HepG2 (cell line): ENCODE measurements around the gene TMEM8B. TPM values are rescaled to one million over a fixed set of nuclear protein-coding genes. Genes with fewer than 3 reads are reported as not detected.

Source experiments
- BCL6 ChIP-seq: IDR thresholded peaks from 2 replicates; pipeline ENCODE4 v1.6.1; 2016; ENCODE audit warnings: missing genetic modification reagents, missing compliant biosample characterization
- FOSL2 ChIP-seq: sonication (generic); formaldehyde crosslinking; IDR thresholded peaks from 2 replicates; pipeline ENCODE4 v1.4.0; 2020; ENCODE audit warnings: missing genetic modification reagents
- GATAD1 ChIP-seq: IDR thresholded peaks from 2 replicates; pipeline ENCODE4 v1.6.1; 2016; ENCODE audit warnings: missing genetic modification reagents, missing compliant biosample characterization
- HES4 ChIP-seq: sonication (generic); formaldehyde crosslinking; IDR thresholded peaks from 2 replicates; pipeline ENCODE4 v1.9.0; 2021; ENCODE audit warnings: mild to moderate bottlenecking, missing genetic modification reagents, borderline replicate concordance
- HINFP ChIP-seq: sonication (generic); formaldehyde crosslinking; IDR thresholded peaks from 2 replicates; pipeline ENCODE4 v1.4.0; 2020; ENCODE audit warnings: low read depth, mild to moderate bottlenecking, missing genetic modification reagents
- JUN ChIP-seq: sonication (generic); formaldehyde crosslinking; IDR thresholded peaks from 2 replicates; pipeline ENCODE4 v1.4.0; 2020; ENCODE audit warnings: mild to moderate bottlenecking, missing genetic modification reagents
- MAFF ChIP-seq: IDR thresholded peaks from 2 replicates; pipeline ENCODE4 v1.6.1; 2011; ENCODE audit warnings: low read depth, low read length, improper control_type of control experiment
- MBNL3 ChIP-seq: fragments of 250-450 bp; sonication (Bioruptor Pico); conservative IDR thresholded peaks from 2 replicates; pipeline ENCODE4 v1.8.0; 2022; ENCODE audit warnings: mild to moderate bottlenecking, inconsistent platforms
- MIXL1 ChIP-seq: IDR thresholded peaks from 2 replicates; pipeline ENCODE4 v1.6.1; 2016
- NCOR1 ChIP-seq: fragments of 200-600 bp; sonication (generic); IDR thresholded peaks from 2 replicates; pipeline ENCODE4 v1.7.0; 2017; ENCODE audit warnings: antibody characterized with exemption, low read length, borderline replicate concordance
- NFE2L2 ChIP-seq: fragments of 150-350 bp; IDR thresholded peaks from 2 replicates; pipeline ENCODE4 v1.6.1; 2014; ENCODE audit warnings: low read length
- NKX3-1 ChIP-seq: sonication (generic); formaldehyde crosslinking; IDR thresholded peaks from 2 replicates; pipeline ENCODE4 v1.5.0; 2020; ENCODE audit warnings: missing genetic modification reagents
- TMF1 ChIP-seq: sonication (generic); formaldehyde crosslinking; IDR thresholded peaks from 2 replicates; pipeline ENCODE4 v1.8.1; 2022; ENCODE audit warnings: low read depth, missing genetic modification reagents
- ZFP36 ChIP-seq: fragments of 150-350 bp; IDR thresholded peaks from 2 replicates; pipeline ENCODE4 v1.6.1; 2018; ENCODE audit warnings: borderline replicate concordance, low read length, low read depth; ENCODE audit not compliant: partially characterized antibody
- ZFYVE20 ChIP-seq: sonication (generic); formaldehyde crosslinking; IDR thresholded peaks from 2 replicates; pipeline ENCODE4 v1.8.0; 2023; ENCODE audit warnings: low read depth, mild to moderate bottlenecking, moderate library complexity, missing genetic modification reagents, borderline replicate concordance
- ZNF10 ChIP-seq: sonication (generic); formaldehyde crosslinking; IDR thresholded peaks from 2 replicates; pipeline ENCODE4 v1.4.0; 2020; ENCODE audit warnings: mild to moderate bottlenecking, low read depth, missing genetic modification reagents, borderline replicate concordance
- ZNF12 ChIP-seq: sonication (generic); formaldehyde crosslinking; IDR thresholded peaks from 2 replicates; pipeline ENCODE4 v1.5.0; 2020; ENCODE audit warnings: missing genetic modification reagents
- ZNF276 ChIP-seq: sonication (generic); formaldehyde crosslinking; IDR thresholded peaks from 2 replicates; pipeline ENCODE4 v1.4.0; 2020; ENCODE audit warnings: mild to moderate bottlenecking, low read depth, missing genetic modification reagents
- ZNF75D ChIP-seq: sonication (generic); formaldehyde crosslinking; IDR thresholded peaks from 2 replicates; pipeline ENCODE4 v1.8.1; 2023; ENCODE audit warnings: missing genetic modification reagents, mild to moderate bottlenecking, borderline replicate concordance
- ZNF777 ChIP-seq: sonication (generic); formaldehyde crosslinking; IDR thresholded peaks from 2 replicates; pipeline ENCODE4 v1.4.0; 2020; ENCODE audit warnings: missing genetic modification reagents
- ZNF788 ChIP-seq: sonication (generic); formaldehyde crosslinking; IDR thresholded peaks from 2 replicates; pipeline ENCODE4 v1.5.0; 2020; ENCODE audit warnings: mild to moderate bottlenecking, missing genetic modification reagents, borderline replicate concordance
- polyA plus RNA-seq, 8 experiments: library from polyadenylated mRNA; depleted of rRNA in 3 of 8; stranded (reverse) in 7 of 8; unstranded in 1 of 8; fragments of >200 nt; fragmentation: Illumina TruSeq in 4 of 8; extraction: Trizol in 4 of 8; gene quantifications; 2 replicates each; pipeline versions ENCODE4 v1.2.1 to v1.2.3, GENCODE V29; 2011 to 2016; ENCODE audit warnings: low read depth in 4 of 8, missing spikeins in 1 of 8, mixed read lengths in 1 of 8; ENCODE audit not compliant: insufficient read depth in 1 of 8
- total RNA-seq, 5 experiments: library from RNA; depleted of rRNA; stranded (reverse); fragments of >200 nt; fragmentation: Illumina TruSeq; extraction: Trizol; gene quantifications; 2 replicates each; pipeline ENCODE4 v1.2.3, GENCODE V29; 2016; ENCODE audit warnings: low read depth in 1 of 5
- TF ChIP-seq, protein P1 (sequence below): sonication (generic); formaldehyde crosslinking; IDR thresholded peaks from 2 replicates; pipeline ENCODE4 v1.5.1; 2020; ENCODE audit warnings: mild to moderate bottlenecking, missing genetic modification reagents, moderate library complexity
- TF ChIP-seq, protein P2 (sequence below): sonication (generic); formaldehyde crosslinking; IDR thresholded peaks from 2 replicates; pipeline ENCODE4 v1.4.0; 2020; ENCODE audit warnings: missing genetic modification reagents

The TMEM8B gene
- total and polyA plus RNA-seq, 2 of the 13 experiments (the other 11 are each of a cell fraction or from before 2014, with no cell fraction given): 2.1 to 2.7 TPM

DNA sequence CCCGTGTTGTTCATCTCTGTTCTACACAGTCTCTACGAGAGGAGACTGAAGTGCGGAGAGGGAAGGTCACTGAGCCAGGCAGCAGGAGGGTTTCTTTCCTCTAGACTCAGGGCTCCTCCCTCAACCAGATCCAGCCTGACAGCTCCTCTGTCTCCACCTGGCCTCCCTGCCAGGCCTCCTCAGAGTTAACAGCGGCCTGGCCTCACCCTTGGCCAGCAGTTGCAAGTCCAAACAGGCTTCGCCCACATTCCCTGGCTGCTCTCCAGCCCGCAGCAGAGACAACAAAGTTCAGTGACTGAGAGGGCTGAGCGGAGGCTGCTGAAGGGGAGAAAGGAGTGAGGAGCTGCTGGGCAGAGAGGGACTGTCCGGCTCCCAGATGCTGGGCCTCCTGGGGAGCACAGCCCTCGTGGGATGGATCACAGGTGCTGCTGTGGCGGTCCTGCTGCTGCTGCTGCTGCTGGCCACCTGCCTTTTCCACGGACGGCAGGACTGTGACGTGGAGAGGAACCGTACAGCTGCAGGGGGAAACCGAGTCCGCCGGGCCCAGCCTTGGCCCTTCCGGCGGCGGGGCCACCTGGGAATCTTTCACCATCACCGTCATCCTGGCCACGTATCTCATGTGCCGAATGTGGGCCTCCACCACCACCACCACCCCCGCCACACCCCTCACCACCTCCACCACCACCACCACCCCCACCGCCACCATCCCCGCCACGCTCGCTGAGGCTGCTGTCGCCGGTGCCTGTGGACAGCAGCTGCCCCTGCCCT lies 77.1 kb downstream of the TMEM8B start, which contains the start of gene HRCT1 (continued):
- TF ChIP-seq, protein P1, sequence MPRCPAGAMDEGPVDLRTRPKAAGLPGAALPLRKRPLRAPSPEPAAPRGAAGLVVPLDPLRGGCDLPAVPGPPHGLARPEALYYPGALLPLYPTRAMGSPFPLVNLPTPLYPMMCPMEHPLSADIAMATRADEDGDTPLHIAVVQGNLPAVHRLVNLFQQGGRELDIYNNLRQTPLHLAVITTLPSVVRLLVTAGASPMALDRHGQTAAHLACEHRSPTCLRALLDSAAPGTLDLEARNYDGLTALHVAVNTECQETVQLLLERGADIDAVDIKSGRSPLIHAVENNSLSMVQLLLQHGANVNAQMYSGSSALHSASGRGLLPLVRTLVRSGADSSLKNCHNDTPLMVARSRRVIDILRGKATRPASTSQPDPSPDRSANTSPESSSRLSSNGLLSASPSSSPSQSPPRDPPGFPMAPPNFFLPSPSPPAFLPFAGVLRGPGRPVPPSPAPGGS: no peak
- TF ChIP-seq, protein P2, sequence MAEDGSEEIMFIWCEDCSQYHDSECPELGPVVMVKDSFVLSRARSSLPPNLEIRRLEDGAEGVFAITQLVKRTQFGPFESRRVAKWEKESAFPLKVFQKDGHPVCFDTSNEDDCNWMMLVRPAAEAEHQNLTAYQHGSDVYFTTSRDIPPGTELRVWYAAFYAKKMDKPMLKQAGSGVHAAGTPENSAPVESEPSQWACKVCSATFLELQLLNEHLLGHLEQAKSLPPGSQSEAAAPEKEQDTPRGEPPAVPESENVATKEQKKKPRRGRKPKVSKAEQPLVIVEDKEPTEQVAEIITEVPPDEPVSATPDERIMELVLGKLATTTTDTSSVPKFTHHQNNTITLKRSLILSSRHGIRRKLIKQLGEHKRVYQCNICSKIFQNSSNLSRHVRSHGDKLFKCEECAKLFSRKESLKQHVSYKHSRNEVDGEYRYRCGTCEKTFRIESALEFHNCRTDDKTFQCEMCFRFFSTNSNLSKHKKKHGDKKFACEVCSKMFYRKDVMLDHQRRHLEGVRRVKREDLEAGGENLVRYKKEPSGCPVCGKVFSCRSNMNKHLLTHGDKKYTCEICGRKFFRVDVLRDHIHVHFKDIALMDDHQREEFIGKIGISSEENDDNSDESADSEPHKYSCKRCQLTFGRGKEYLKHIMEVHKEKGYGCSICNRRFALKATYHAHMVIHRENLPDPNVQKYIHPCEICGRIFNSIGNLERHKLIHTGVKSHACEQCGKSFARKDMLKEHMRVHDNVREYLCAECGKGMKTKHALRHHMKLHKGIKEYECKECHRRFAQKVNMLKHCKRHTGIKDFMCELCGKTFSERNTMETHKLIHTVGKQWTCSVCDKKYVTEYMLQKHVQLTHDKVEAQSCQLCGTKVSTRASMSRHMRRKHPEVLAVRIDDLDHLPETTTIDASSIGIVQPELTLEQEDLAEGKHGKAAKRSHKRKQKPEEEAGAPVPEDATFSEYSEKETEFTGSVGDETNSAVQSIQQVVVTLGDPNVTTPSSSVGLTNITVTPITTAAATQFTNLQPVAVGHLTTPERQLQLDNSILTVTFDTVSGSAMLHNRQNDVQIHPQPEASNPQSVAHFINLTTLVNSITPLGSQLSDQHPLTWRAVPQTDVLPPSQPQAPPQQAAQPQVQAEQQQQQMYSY (CRISPR knock-in tag): no peak
- no peak for TF ChIP-seq ZNF75D (CRISPR knock-in tag)
- no peak for TF ChIP-seq JUN (CRISPR knock-in tag)
- TF ChIP-seq ZNF10 (CRISPR knock-in tag): no peak
- TF ChIP-seq BCL6 (CRISPR knock-in tag): peak; percentile 57; the same call in 1 of the 2 replicates
- TF ChIP-seq MAFF: no peak
- no peak for TF ChIP-seq TMF1
- no peak for TF ChIP-seq MBNL3
- TF ChIP-seq ZNF777 (CRISPR knock-in tag): no peak
- peak; percentile 65 for TF ChIP-seq FOSL2
- TF ChIP-seq NCOR1: peak; percentile 45; the same call in 1 of the 2 replicates
- no peak for TF ChIP-seq ZFYVE20 (CRISPR knock-in tag)
- TF ChIP-seq NFE2L2: no peak
- no peak for TF ChIP-seq GATAD1 (CRISPR knock-in tag)
- no peak for TF ChIP-seq ZNF788 (CRISPR knock-in tag)
- TF ChIP-seq ZFP36: no peak
- TF ChIP-seq ZNF12: no peak
- TF ChIP-seq ZNF276 (CRISPR knock-in tag): no peak
- no peak for TF ChIP-seq HINFP
- no peak for TF ChIP-seq NKX3-1 (CRISPR knock-in tag)
- no peak for TF ChIP-seq MIXL1 (CRISPR knock-in tag)
- TF ChIP-seq HES4: 0 out of 2 replicates have a peak, but pooled peaks have one; percentile 37
